ENCODE results near the gene MRE11. TPM values are rescaled to one million over a fixed set of nuclear protein-coding genes. Genes with fewer than 3 reads are reported as not detected.

The MRE11 gene
- total and polyA plus RNA-seq, 9 of the 15 experiments (the other 6 are each of a cell fraction or from before 2014, with no cell fraction given): 18.3 to 45.2 (median 29.1) TPM

- no peak for TF ChIP-seq ZNF445 (CRISPR knock-in tag; IDR thresholded peaks at IDR 0.05; ENCODE audit: low read depth)
- TF ChIP-seq, protein P1, sequence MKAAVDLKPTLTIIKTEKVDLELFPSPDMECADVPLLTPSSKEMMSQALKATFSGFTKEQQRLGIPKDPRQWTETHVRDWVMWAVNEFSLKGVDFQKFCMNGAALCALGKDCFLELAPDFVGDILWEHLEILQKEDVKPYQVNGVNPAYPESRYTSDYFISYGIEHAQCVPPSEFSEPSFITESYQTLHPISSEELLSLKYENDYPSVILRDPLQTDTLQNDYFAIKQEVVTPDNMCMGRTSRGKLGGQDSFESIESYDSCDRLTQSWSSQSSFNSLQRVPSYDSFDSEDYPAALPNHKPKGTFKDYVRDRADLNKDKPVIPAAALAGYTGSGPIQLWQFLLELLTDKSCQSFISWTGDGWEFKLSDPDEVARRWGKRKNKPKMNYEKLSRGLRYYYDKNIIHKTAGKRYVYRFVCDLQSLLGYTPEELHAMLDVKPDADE (conservative IDR thresholded peaks at IDR 0.05; ENCODE audit: control insufficient read depth, low read depth, low read length): no peak
- TF ChIP-seq SMARCA4 (IDR thresholded peaks at IDR 0.05): peak; percentile 43
- TF ChIP-seq, protein P2, sequence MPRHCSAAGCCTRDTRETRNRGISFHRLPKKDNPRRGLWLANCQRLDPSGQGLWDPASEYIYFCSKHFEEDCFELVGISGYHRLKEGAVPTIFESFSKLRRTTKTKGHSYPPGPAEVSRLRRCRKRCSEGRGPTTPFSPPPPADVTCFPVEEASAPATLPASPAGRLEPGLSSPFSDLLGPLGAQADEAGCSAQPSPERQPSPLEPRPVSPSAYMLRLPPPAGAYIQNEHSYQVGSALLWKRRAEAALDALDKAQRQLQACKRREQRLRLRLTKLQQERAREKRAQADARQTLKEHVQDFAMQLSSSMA (CRISPR knock-in tag; IDR thresholded peaks at IDR 0.05): no peak
- TF ChIP-seq NCOA2 (IDR thresholded peaks at IDR 0.05; ENCODE audit: partially characterized antibody in 2 of 2): no peak
- TF ChIP-seq FUS (optimal IDR thresholded peaks at IDR 0.05; ENCODE audit: low read depth, low read length): no peak
- TF ChIP-seq, protein P3, sequence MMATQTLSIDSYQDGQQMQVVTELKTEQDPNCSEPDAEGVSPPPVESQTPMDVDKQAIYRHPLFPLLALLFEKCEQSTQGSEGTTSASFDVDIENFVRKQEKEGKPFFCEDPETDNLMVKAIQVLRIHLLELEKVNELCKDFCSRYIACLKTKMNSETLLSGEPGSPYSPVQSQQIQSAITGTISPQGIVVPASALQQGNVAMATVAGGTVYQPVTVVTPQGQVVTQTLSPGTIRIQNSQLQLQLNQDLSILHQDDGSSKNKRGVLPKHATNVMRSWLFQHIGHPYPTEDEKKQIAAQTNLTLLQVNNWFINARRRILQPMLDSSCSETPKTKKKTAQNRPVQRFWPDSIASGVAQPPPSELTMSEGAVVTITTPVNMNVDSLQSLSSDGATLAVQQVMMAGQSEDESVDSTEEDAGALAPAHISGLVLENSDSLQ (IDR thresholded peaks at IDR 0.05): peak; percentile 37
- peak; percentile 40 for TF ChIP-seq TAL1 (IDR thresholded peaks at IDR 0.05)
- TF ChIP-seq RBM15 (IDR thresholded peaks at IDR 0.05; ENCODE audit: insufficient read depth, low read length): no peak
- TF ChIP-seq ZNF316 (IDR thresholded peaks at IDR 0.05): peak; percentile 97
- peak; percentile 38; the same call in 1 of the 2 replicates for TF ChIP-seq ARID1B (IDR thresholded peaks at IDR 0.05)
- TF ChIP-seq MAFK (IDR thresholded peaks at IDR 0.05; ENCODE audit: low read length): peak; percentile 86; the same call in 1 of the 2 replicates
- TF ChIP-seq SIN3A (IDR thresholded peaks at IDR 0.05; ENCODE audit: borderline replicate concordance in 2 of 2, control insufficient read depth in 1 of 2, low read depth in 2 of 2, low read length in 2 of 2): no peak
- TF ChIP-seq, protein P4, sequence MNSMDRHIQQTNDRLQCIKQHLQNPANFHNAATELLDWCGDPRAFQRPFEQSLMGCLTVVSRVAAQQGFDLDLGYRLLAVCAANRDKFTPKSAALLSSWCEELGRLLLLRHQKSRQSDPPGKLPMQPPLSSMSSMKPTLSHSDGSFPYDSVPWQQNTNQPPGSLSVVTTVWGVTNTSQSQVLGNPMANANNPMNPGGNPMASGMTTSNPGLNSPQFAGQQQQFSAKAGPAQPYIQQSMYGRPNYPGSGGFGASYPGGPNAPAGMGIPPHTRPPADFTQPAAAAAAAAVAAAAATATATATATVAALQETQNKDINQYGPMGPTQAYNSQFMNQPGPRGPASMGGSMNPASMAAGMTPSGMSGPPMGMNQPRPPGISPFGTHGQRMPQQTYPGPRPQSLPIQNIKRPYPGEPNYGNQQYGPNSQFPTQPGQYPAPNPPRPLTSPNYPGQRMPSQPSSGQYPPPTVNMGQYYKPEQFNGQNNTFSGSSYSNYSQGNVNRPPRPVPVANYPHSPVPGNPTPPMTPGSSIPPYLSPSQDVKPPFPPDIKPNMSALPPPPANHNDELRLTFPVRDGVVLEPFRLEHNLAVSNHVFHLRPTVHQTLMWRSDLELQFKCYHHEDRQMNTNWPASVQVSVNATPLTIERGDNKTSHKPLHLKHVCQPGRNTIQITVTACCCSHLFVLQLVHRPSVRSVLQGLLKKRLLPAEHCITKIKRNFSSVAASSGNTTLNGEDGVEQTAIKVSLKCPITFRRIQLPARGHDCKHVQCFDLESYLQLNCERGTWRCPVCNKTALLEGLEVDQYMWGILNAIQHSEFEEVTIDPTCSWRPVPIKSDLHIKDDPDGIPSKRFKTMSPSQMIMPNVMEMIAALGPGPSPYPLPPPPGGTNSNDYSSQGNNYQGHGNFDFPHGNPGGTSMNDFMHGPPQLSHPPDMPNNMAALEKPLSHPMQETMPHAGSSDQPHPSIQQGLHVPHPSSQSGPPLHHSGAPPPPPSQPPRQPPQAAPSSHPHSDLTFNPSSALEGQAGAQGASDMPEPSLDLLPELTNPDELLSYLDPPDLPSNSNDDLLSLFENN (IDR thresholded peaks at IDR 0.05; ENCODE audit: low read depth in 2 of 2, low read length in 2 of 2): no peak
- TF ChIP-seq NFIC (IDR thresholded peaks at IDR 0.05): no peak
These were observed 36.3 kb downstream of the MRE11 start (continued) for GRCh38 chr11:94457118-94458029.

Data from K562 (cell line).